ENCODE measurements around the gene RERE.

GRCh38 chr1:8604041-8604945 lies 213.1 kb downstream of the RERE start:
- no peak for TF ChIP-seq CTCF (IDR thresholded peaks at IDR 0.05)
- TF ChIP-seq POLR2A (IDR thresholded peaks at IDR 0.05) = no peak

Measured in thyroid gland (tissue), 4 donors.